ENCODE measurements around the gene EID1.

DNA sequence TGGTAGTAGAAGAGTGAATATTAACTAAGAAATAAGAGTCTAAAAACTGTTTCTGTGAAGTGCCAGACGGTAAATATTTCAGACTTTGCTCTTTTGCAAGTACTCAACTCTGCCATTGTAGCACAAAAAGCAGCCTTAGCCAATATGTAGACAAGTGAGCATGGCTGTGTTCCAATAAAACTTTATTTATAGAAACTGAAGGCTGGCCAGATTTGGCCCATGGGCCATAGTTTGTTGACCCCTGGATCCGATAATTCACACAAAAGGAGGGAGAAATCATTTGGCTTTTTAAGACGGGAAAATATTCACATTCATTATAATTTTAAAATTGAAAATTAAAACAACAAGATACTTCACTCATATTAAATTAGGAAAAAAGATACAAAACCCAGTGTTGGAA is 15.4 kb downstream of the EID1 start:
- TF ChIP-seq, protein P1, sequence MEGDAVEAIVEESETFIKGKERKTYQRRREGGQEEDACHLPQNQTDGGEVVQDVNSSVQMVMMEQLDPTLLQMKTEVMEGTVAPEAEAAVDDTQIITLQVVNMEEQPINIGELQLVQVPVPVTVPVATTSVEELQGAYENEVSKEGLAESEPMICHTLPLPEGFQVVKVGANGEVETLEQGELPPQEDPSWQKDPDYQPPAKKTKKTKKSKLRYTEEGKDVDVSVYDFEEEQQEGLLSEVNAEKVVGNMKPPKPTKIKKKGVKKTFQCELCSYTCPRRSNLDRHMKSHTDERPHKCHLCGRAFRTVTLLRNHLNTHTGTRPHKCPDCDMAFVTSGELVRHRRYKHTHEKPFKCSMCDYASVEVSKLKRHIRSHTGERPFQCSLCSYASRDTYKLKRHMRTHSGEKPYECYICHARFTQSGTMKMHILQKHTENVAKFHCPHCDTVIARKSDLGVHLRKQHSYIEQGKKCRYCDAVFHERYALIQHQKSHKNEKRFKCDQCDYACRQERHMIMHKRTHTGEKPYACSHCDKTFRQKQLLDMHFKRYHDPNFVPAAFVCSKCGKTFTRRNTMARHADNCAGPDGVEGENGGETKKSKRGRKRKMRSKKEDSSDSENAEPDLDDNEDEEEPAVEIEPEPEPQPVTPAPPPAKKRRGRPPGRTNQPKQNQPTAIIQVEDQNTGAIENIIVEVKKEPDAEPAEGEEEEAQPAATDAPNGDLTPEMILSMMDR (IDR thresholded peaks at IDR 0.05) = no peak
- TF ChIP-seq POLR2AphosphoS5 (IDR thresholded peaks at IDR 0.05) (no peak), POLR2A (IDR thresholded peaks at IDR 0.05) (no peak)

All from prostate gland (tissue), 2 donors.